Lower leg skin (tissue), 4 donors: ENCODE data around the gene NEDD9. TPM values are rescaled to one million over a fixed set of nuclear protein-coding genes. Genes with fewer than 3 reads are reported as not detected.

ENCODE experiments used
- DNase-seq, 2 donors: peaks; one replicate each; pipeline ENCODE4 v3.0.0-alpha.2; 2019; ENCODE audit warnings: low spot score in 2 of 2
- H3K4me3 ChIP-seq: fragments of 200-600 bp; sonication (generic); 2 replicates; pipeline ENCODE4 v1.5.1; 2017; ENCODE audit warnings: mild to moderate bottlenecking, low read depth; ENCODE audit not compliant: poor library complexity, severe bottlenecking
- CTCF ChIP-seq, 3 donors: fragments of 450-650 bp; IDR thresholded peaks; one replicate each; pipeline ENCODE4 v1.5.1; 2016; ENCODE audit warnings: antibody characterized with exemption in 3 of 3, mild to moderate bottlenecking in 3 of 3, moderate library complexity in 2 of 3
- POLR2A ChIP-seq, 2 donors: fragments of 450-650 bp; IDR thresholded peaks; one replicate each; pipeline ENCODE4 v1.6.1; 2016 to 2017; ENCODE audit warnings: antibody characterized with exemption in 2 of 2, mild to moderate bottlenecking in 1 of 2, moderate library complexity in 1 of 2
- WGBS, 2 donors: methylation state at CpG; one replicate each; pipeline ENCODE4 v1.1.5; 2018; 5-methylcytosine and 5-hydroxymethylcytosine counted together
- intact Hi-C: fragments of 100-400 bp; cut with DNase I; formaldehyde crosslinking; loops from one replicate; pipeline ENCODE4 v1.15.0; 2023; ENCODE audit warnings: low total_unique reads
- total RNA-seq, 4 donors: library from RNA; depleted of rRNA; stranded (reverse); fragments of >200 nt; gene quantifications; one replicate each; pipeline ENCODE4 v1.1.0, GENCODE V29; 2016

The NEDD9 gene
- total RNA-seq, 4 donors from 2014 or later: 26.8 to 46.0 (median 32.6) TPM

DNA sequence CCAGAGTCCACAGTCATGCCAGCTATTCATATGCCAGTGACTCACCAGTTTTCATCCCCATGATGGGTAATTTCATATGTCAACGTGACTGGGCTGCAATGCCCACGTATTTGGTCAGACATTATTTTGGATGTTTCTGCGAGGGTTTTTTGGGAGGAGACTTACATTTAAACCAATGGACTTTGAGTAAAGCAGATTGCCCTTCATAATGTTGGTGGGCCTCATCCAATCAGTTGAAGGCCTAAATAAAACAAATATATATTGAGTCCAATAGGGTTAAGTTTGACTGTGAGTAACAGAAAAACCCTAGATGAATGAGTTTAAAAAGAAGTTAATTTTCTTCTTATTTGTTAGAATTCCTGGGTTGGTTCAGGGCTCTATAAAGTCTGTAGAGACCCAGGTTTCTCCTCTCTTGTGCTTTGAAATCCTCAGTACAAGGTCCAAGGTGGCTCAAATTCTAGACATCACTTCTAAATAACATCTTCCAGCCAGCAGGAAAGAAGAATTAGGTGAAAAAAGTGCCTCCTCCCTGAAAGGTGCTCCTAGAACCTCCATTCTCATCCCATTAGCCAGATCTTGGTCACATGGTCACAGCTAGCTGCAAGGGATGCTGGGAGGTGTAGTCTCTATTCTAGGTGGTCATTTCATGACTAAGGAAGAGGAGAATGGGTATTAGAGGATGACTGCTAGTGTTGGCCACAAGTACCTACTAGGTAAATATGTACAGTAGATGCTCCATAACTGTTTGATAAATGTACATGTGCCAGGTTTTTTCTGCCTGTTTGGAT lies 16.7 kb upstream of the NEDD9 start:
- H3K4me3 ChIP-seq: no peak overlapping the region
- no peak for DNase-seq
- WGBS, 2 donors: 93 to 95% methylated on average over 3 of the region's 3 CpGs
- intact Hi-C loops: no loop called here
- TF ChIP-seq POLR2A (IDR thresholded peaks at IDR 0.05): no peak
- TF ChIP-seq CTCF (IDR thresholded peaks at IDR 0.05): no peak

DNA sequence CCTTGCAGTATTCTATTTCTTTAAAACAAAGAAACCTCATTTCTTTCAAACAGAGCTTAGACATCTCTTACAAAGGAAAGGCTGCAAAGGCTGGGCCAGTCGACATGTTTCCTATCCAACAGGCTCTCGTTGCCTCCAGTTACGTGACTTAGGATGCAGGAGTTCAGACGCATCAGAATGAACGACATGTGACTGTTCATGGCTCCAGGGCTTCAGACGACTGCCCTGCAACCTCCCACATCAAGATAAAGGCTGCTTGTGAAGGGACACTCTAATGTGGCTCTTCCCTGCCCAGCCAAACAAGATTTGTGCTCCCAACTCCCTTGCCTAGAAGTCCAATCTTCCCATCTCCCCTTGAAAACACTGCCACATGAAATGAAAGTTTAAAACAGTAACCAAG lies 14.3 kb upstream of the NEDD9 start:
- intact Hi-C loops: no loop called here
- WGBS, 2 donors: 81 to 83% methylated on average over 6 of the region's 6 CpGs
- TF ChIP-seq CTCF (IDR thresholded peaks at IDR 0.05): no peak
- TF ChIP-seq POLR2A (IDR thresholded peaks at IDR 0.05): no peak
- H3K4me3 ChIP-seq: no peak overlapping the region
- DNase-seq: no peak

- 27 to 36% methylated on average over 9 of the region's 9 CpGs for WGBS, 2 donors
- TF ChIP-seq POLR2A (IDR thresholded peaks at IDR 0.05): no peak
- no peak for TF ChIP-seq CTCF (IDR thresholded peaks at IDR 0.05)
- DNase-seq: no peak
- no peak overlapping the region for H3K4me3 ChIP-seq
- intact Hi-C loops: no loop called here
Observed at GRCh38 chr6:11245381-11246256, 13.2 kb upstream of the NEDD9 start.

GRCh38 chr6:11244387-11245126 lies 12.1 kb upstream of the NEDD9 start:
- no peak for DNase-seq
- intact Hi-C loops: no loop called here
- no peak for TF ChIP-seq POLR2A (IDR thresholded peaks at IDR 0.05)
- TF ChIP-seq CTCF (IDR thresholded peaks at IDR 0.05): no peak
- no peak overlapping the region for H3K4me3 ChIP-seq
- 44 to 70% methylated on average over 2 of the region's 2 CpGs for WGBS, 2 donors

DNA sequence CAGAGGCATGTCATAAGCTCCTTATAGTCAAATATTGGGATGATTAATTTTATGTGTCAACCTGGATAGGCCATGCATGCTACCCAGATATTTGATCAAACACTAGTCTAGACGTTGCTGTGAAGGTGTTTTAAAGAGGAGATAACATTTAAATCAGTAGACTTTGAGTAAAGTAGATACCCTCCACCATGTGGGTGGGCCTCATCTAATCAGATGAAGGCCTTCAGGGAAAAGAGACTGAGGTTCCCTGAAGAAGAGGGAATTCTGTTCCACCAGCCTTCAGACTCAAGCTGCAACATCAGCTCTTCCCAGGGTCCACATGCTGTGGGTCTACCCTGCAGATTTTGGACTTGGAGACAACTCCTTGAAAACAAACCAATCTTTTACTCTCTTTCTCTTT lies 11.4 kb upstream of the NEDD9 start:
- intact Hi-C loops: no loop called here
- no peak for TF ChIP-seq POLR2A (IDR thresholded peaks at IDR 0.05)
- TF ChIP-seq CTCF (IDR thresholded peaks at IDR 0.05): no peak
- H3K4me3 ChIP-seq: no peak overlapping the region
- DNase-seq: no peak
- WGBS, 2 donors: 83 to 93% methylated on average over 1 of the region's 1 CpG
